Neural progenitor cell (in vitro differentiated cells): ENCODE data around the gene IL36B. TPM values are rescaled to one million over a fixed set of nuclear protein-coding genes. Genes with fewer than 3 reads are reported as not detected.
A peak's percentile ranks its signal among the peaks of the same experiment; 100 is the strongest.

Source experiments
- DNase-seq: peaks from one replicate; pipeline ENCODE4 v3.0.0-alpha.2; 2016; ENCODE audit warnings: low spot score
- H2AFZ ChIP-seq: fragments of 200-600 bp; sonication (generic); replicated peaks from 2 replicates; pipeline ENCODE4 v1.6.1; 2016; ENCODE audit warnings: antibody characterized with exemption
- H3F3A ChIP-seq: fragments of 200-600 bp; sonication (generic); 2 replicates; pipeline ENCODE4 v1.6.1; 2016; ENCODE audit warnings: antibody characterized with exemption, low read depth
- H3K27ac ChIP-seq: fragments of 200-600 bp; sonication (generic); 2 replicates; pipeline ENCODE4 v1.5.1; 2016; ENCODE audit warnings: mild to moderate bottlenecking
- H3K27me3 ChIP-seq: fragments of 200-600 bp; sonication (generic); 2 replicates; pipeline ENCODE4 v1.6.1; 2016; ENCODE audit warnings: mild to moderate bottlenecking, moderate library complexity
- H3K36me3 ChIP-seq: fragments of 200-600 bp; sonication (generic); 2 replicates; pipeline ENCODE4 v1.5.1; 2016
- H3K4me1 ChIP-seq: fragments of 200-600 bp; sonication (generic); 2 replicates; pipeline ENCODE4 v1.6.1; 2016; ENCODE audit warnings: mixed run types
- H3K4me2 ChIP-seq: fragments of 200-600 bp; sonication (generic); 2 replicates; pipeline ENCODE4 v1.6.1; 2016
- H3K4me3 ChIP-seq: fragments of 200-600 bp; sonication (generic); 2 replicates; pipeline ENCODE4 v1.5.1; 2016
- H3K79me2 ChIP-seq: fragments of 200-600 bp; sonication (generic); 2 replicates; pipeline ENCODE4 v1.6.1; 2016; ENCODE audit warnings: low read depth
- H3K9ac ChIP-seq: fragments of 200-600 bp; sonication (generic); 2 replicates; pipeline ENCODE4 v1.6.1; 2016
- H3K9me3 ChIP-seq: fragments of 200-600 bp; sonication (generic); 2 replicates; pipeline ENCODE4 v1.5.1; 2016; ENCODE audit warnings: low read depth
- H4K20me1 ChIP-seq: fragments of 200-600 bp; sonication (generic); 2 replicates; pipeline ENCODE4 v1.6.1; 2016; ENCODE audit warnings: low read depth
- H3K27ac Mint-ChIP-seq: 3 replicates; pipeline ENCODE4 v1.8.0; 2021; ENCODE audit warnings: mixed read lengths
- H3K27me3 Mint-ChIP-seq: 2 replicates; pipeline ENCODE4 v1.8.0; 2022; ENCODE audit warnings: low read depth, mild to moderate bottlenecking, inconsistent platforms, moderate library complexity, mixed read lengths; ENCODE audit not compliant: insufficient read depth
- H3K36me3 Mint-ChIP-seq: 3 replicates; pipeline ENCODE4 v1.8.0; 2021; ENCODE audit warnings: mixed read lengths
- H3K4me1 Mint-ChIP-seq: 3 replicates; pipeline ENCODE4 v1.8.0; 2021; ENCODE audit warnings: mixed read lengths
- H3K4me3 Mint-ChIP-seq: 3 replicates; pipeline ENCODE4 v1.8.0; 2021; ENCODE audit warnings: mild to moderate bottlenecking, moderate library complexity, mixed read lengths
- H3K9me3 Mint-ChIP-seq: 3 replicates; pipeline ENCODE4 v1.8.0; 2020; ENCODE audit warnings: mixed read lengths
- CTCF ChIP-seq: fragments of 200-600 bp; sonication (generic); IDR thresholded peaks from 2 replicates; pipeline ENCODE4 v1.5.1; 2017; ENCODE audit warnings: antibody characterized with exemption, mild to moderate bottlenecking
- EZH2 ChIP-seq: fragments of 200-600 bp; sonication (generic); IDR thresholded peaks from 2 replicates; pipeline ENCODE4 v1.6.1; 2017; ENCODE audit warnings: antibody characterized with exemption, mild to moderate bottlenecking, moderate library complexity
- EZH2phosphoT487 ChIP-seq: fragments of 200-600 bp; sonication (generic); IDR thresholded peaks from 2 replicates; pipeline ENCODE4 v1.6.1; 2017; ENCODE audit warnings: antibody characterized with exemption
- total RNA-seq: library from RNA; depleted of rRNA; stranded (reverse); fragments of >200 nt; gene quantifications from 2 replicates; pipeline ENCODE4 v1.2.3, GENCODE V29; 2015; ENCODE audit warnings: low replicate concordance

IL36B gene
- total RNA-seq, 1 donor from 2014 or later, result not detected

DNA sequence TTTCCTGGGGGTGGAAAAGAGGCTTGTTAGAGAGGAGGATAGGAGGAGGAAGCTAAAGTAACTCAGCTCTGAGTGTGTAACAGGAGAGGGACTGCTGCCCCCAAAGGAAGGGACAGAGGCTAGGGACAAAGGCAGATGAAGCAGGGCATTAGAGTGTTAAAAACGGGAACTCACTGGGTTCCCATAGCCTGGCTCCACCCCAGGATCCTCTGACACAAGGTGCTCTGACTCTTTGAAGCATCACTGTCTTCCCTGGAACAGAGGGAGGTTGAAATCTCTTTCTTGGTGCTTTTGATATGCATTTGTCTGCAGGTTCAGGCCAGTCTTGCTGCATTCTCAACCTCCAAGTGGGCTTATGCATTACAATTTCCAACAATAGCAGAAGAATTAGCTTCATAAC, 24.6 kb downstream of the IL36B start:
- Histone ChIP-seq H3K9ac (no peak overlapping the region), H3K27me3 (peaks cover 38% of the 10 kb centered on the region)
- H3K4me1 Mint-ChIP-seq, result no peaks in the 10 kb centered on the region

DNA sequence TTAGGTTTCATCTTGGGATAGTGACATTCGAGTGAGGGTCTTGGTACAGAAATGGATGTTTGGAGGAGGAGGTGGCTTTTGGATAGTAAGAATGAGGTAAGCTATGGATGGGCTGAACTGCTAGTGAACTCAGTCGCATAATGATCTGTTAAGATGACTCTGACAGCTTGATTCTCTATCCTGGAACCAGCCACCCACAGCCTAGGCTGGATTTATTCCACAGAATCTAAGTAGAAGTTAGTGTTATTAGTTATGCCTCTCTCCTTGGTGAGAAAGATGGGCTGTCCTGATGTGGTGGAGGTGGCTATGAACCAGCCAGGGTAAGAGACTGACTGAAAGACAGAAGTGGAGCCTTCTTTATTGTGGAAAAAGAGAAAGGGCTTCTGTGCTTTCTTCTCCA, 25.0 kb downstream of the IL36B start:
- H3K4me1 ChIP-seq, result no peaks in the 10 kb centered on the region
- Mint-ChIP-seq H3K4me3 (no peak overlapping the region), H3K9me3 (no peaks in the 10 kb centered on the region), H3K27me3 (peaks cover 7% of the 10 kb centered on the region), H3K4me1 (no peaks in the 10 kb centered on the region), H3K27ac (no peak overlapping the region), H3K36me3 (no peaks in the 10 kb centered on the region)
- H4K20me1 ChIP-seq, result no peaks in the 10 kb centered on the region
- no peak overlapping the region for H3K9ac ChIP-seq
- H3K4me2 ChIP-seq, result no peak overlapping the region
- H2AFZ ChIP-seq, result peak overlapping the region; percentile 79
- no peaks in the 10 kb centered on the region for H3K9me3 ChIP-seq
- no peak for TF ChIP-seq CTCF
- TF ChIP-seq EZH2phosphoT487, result no peak
- no peak for TF ChIP-seq EZH2
- no peaks in the 10 kb centered on the region for H3F3A ChIP-seq
- H3K27ac ChIP-seq, result no peak overlapping the region
- H3K36me3 ChIP-seq, result no peaks in the 10 kb centered on the region
- peaks cover 41% of the 10 kb centered on the region for H3K27me3 ChIP-seq
- DNase-seq, result no peak
- H3K79me2 ChIP-seq, result no peaks in the 10 kb centered on the region
- H3K4me3 ChIP-seq, result no peak overlapping the region

More for the DNA sequence above, 24.6 kb downstream of the IL36B start:
- H3K4me2 ChIP-seq, result no peak overlapping the region
- no peak overlapping the region for H3K4me3 Mint-ChIP-seq
- no peaks in the 10 kb centered on the region for H4K20me1 ChIP-seq
- TF ChIP-seq EZH2, result no peak
- no peak for TF ChIP-seq EZH2phosphoT487
- TF ChIP-seq CTCF, result no peak
- peak overlapping the region; percentile 79 for H2AFZ ChIP-seq
- H3K27ac ChIP-seq, result no peak overlapping the region
- no peaks in the 10 kb centered on the region for H3K36me3 ChIP-seq
- H3K79me2 ChIP-seq, result no peaks in the 10 kb centered on the region
- H3F3A ChIP-seq, result no peaks in the 10 kb centered on the region
- H3K27ac Mint-ChIP-seq, result no peak overlapping the region
- no peaks in the 10 kb centered on the region for H3K9me3 Mint-ChIP-seq
- no peaks in the 10 kb centered on the region for H3K9me3 ChIP-seq
- no peak for DNase-seq
- no peaks in the 10 kb centered on the region for H3K36me3 Mint-ChIP-seq
- H3K4me3 ChIP-seq, result no peak overlapping the region
- no peaks in the 10 kb centered on the region for H3K4me1 ChIP-seq
- H3K27me3 Mint-ChIP-seq, result peaks cover 7% of the 10 kb centered on the region

DNA sequence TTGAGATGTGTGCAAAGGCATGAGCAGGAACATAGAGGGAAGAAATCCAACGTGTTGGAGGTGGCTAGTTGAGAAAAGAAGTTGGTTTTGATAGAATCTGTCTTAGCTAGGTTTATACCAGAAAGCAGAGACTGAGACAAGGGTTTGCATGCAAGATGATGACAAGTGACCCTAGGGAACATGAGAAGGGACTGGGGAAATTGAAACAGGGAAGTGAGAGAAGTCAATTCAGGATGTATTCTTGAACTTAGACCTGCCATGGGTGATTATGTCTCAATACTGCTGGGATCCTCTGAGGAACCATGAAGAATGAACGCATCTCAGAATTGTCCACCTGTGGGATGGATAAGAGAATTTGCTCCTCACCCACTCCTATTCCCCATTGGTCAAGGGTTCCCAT, 26.9 kb downstream of the IL36B start:
- no peak for DNase-seq
- H3K4me1 ChIP-seq, result no peaks in the 10 kb centered on the region
- no peak overlapping the region for H2AFZ ChIP-seq
- Mint-ChIP-seq H3K9me3 (no peaks in the 10 kb centered on the region), H3K4me1 (no peaks in the 10 kb centered on the region), H3K36me3 (no peaks in the 10 kb centered on the region), H3K4me3 (no peak overlapping the region), H3K27me3 (peaks cover 6% of the 10 kb centered on the region), H3K27ac (no peak overlapping the region)
- no peak overlapping the region for H3K9ac ChIP-seq
- H3K27ac ChIP-seq, result no peak overlapping the region
- no peaks in the 10 kb centered on the region for H3K36me3 ChIP-seq
- no peaks in the 10 kb centered on the region for H3F3A ChIP-seq
- H3K27me3 ChIP-seq, result peaks cover 54% of the 10 kb centered on the region
- H4K20me1 ChIP-seq, result no peaks in the 10 kb centered on the region
- H3K79me2 ChIP-seq, result no peaks in the 10 kb centered on the region
- H3K4me2 ChIP-seq, result no peak overlapping the region
- TF ChIP-seq EZH2phosphoT487, result no peak
- no peak for TF ChIP-seq EZH2
- no peak for TF ChIP-seq CTCF
- no peak overlapping the region for H3K4me3 ChIP-seq
- no peaks in the 10 kb centered on the region for H3K9me3 ChIP-seq
